Measurements from ENCODE around the gene IGFBP4.
"Not testable (repeated sequence)": the region's sequence is repeated elsewhere in the genome, so short reads cannot be mapped to it uniquely, and the experiment has no call there.

IGFBP4 gene
- 5.4 to 173 (median 45.9) reads per million in 17 experiments for total RNA-seq

DNA sequence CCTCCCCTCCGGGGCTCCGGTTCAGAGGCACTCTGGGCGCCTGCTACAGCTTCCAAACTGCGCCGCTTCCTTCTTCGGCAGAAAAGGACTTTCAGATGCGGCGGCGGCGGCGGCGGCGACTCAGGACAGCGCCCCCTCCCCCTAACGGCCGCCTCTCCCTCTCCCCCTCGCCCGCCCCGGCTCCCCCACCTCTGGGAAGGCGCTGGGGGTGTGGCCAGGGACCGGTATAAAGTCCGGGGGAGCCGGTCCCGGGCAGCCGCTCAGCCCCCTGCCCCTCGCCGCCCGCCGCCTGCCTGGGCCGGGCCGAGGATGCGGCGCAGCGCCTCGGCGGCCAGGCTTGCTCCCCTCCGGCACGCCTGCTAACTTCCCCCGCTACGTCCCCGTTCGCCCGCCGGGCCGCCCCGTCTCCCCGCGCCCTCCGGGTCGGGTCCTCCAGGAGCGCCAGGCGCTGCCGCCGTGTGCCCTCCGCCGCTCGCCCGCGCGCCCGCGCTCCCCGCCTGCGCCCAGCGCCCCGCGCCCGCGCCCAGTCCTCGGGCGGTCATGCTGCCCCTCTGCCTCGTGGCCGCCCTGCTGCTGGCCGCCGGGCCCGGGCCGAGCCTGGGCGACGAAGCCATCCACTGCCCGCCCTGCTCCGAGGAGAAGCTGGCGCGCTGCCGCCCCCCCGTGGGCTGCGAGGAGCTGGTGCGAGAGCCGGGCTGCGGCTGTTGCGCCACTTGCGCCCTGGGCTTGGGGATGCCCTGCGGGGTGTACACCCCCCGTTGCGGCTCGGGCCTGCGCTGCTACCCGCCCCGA is at the start of gene IGFBP4:
Gene IGFBP4, plus strand, starts transcription at position 255 of the 792 bp plus-strand sequence. Its CDS starts 286 bp downstream, at position 541.
- DNase-seq, result peak; percentile 79 to 93 (median 84)

DNA sequence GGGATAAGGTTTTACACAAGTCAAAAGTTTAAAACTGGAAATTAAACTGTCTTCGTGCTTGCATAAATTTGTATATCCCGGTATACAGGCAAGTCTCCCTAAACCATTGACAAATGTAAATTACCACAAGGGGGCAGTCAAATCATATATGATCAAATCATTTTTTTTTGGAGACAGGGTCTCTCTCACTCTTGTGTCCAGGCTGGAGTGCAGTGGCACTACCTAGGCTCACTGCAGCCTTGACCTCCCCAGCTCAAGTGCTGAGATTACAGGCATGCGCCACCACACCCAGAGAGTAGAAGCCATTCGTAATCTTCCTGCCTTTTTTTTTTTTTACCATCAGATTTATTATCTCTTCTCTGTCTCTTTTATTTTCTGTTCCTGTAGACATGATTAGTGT is 44.1 kb upstream of the IGFBP4 start:
- peak; percentile 41 to 78 (median 56) for DNase-seq

DNA sequence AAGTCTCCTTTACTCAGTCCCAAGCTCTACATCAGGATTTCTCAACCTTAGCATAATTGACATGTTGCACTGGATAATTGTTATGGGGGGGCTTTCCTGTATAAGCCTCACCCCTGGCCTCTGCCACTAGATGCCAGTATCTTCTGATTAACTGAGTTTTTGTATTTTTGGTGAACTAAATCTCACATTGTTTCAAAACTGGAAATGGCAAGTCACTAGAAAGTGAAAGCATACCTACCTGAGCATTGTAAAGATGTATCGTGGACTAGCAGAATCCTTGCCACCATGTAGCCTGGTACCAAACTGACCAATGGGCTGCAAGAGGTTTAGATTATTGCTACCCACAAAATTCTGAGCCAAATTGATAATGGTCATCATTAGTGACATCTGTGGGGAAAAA is 40.6 kb upstream of the IGFBP4 start:
- no peak for DNase-seq

DNA sequence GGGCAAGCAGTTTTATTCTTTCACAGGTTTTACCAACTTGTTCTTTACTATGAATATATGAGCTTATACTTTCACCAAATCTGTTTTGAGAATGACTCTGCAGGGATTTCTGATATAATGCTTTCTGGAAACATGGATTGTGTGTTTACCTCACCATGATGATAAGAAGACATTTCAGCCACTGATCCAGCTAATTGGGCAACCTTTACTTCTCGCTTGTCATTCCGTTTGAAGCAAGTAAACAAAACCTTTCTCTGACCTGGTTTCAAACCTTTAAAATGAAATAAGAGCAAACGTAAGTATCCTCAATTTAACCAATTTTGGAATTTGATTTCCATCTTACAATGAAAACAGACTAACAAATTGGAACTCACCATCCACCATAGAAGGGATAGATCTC is 39.2 kb upstream of the IGFBP4 start:
- DNase-seq, result no peak

DNA sequence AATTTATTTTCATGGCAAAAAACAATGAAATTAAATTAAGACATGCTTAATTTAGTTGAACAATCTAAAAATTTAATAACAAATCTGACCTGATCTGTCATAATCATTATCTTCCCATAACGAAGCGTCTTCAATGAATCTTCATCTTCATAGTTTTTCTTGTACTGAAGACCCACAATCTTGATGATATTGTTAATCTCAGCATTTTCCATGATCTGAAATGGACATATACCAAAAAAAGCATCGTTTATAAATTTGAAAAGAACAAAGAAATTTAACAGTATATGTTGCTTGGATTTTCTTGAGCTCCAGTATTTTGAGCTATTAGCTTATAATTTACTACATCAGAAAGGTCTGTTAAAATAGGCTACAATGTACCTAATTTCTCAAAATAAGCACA is 35.8 kb upstream of the IGFBP4 start:
- DNase-seq, result no peak

DNA sequence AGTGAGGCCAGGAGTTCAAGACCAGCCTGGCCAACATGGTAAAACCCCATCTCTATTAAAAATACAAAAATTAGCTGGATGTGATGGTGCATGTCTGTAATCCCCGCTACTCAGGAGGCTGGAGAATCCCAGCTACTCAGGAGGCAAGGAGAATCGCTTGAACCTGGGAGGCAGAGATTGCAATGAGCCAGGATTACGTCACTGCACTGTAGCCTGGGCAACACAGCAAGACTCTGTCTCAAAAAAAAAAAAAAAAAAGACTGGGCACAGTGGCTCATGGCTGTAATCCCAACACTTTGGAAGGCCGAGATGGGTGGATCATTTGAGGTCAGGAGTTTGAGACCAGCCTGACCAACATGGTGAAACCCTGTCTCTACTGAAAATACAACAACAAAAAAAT is 33.7 kb upstream of the IGFBP4 start:
- not testable (repeated sequence) for DNase-seq

DNA sequence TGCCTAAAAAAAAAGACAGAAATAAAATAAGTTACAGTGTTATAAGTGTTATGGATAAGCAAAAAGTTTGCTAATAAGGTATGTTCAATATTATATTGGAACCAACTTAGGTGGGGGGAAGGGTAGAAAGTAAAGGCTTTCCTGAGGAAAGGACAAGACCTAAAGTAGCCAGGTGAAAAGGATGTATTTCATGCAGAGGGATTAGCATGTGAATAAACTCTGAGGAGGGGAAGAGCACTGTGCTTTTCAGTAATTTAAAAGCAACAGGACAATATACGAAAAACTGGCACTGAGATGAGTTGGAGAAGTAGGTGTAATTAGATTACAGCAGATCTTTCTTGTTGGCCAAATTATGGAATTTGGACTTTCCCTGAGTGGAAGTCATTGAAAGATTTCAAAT is 33.2 kb upstream of the IGFBP4 start:
- DNase-seq, result no peak

DNA sequence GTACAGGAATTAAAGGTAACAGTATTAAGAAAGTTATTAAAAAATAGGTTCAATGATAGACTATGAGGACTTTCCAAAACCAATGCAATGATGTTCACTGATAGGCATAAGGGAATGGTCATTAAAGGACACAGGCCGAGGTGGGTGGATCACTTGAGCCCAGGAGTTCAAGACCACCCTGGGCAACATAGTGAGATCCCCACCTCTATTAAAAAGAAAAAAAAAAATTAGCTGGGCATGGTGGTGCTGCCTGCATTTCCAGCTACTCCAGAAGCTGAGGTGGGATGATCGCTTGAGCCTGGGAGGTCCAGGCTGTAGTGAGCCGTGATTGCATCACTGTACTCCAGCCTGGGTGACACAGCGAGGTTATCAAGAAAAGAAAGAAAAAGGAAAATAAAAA is 31.4 kb upstream of the IGFBP4 start:
- DNase-seq, result no peak

DNA sequence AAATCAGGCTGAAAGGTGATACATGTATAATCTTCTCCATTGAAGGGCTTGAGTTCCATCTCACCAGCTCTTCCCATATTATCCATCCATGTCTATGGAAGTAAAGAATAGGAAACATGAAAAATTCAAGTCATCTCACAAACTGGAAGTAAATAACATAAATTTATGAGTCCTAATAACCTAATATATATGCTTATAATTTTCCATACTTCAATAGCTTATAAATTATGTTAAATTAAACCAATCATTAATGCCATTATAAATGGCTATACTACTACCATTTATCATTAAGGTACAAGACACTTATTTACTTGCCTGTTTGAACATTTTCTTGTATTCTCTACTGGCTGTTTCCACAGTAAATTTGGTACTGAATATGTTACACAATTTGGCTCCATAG is 30.4 kb upstream of the IGFBP4 start:
- DNase-seq, result no peak

DNA sequence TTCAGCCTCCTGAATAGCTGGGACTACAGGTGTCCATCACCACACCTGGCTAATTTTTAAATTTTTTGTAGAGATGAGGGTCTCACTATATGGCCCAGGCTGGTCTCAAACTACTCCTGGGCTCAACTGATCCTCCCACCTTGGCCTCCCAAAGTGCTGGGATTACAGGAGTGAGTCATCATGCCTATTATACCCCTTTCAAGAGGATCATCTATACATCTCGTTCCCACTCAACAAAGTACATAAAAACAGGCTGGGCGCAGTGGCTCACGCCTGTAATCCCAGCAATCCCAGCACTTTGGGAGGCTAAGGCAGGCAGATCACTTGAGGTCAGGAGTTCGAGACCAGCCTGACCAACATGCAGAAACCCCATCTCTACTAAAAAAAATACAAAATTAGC is 28.9 kb upstream of the IGFBP4 start:
- DNase-seq, result not testable (repeated sequence)

DNA sequence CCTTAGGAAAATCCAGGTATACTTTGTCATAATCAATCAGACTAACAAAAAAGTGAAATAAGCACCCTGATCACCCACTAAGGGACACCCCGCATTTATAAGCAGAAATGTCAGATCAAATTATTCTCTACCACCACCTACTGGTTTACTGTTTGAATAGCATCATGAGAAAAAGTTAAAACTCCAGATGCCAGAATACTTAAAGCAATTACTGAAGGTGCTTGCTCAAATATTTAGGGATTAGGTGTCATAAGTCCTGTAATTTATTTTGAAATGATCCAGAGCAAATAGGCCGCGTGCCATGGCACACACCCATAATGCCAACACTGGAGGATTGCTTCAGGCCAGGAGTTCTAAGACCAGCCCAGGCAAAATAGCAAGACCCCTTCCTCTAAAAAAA is 27.9 kb upstream of the IGFBP4 start:
- DNase-seq, result peak in 3 of 4 experiments; percentile 13 to 68 (median 65)

DNA sequence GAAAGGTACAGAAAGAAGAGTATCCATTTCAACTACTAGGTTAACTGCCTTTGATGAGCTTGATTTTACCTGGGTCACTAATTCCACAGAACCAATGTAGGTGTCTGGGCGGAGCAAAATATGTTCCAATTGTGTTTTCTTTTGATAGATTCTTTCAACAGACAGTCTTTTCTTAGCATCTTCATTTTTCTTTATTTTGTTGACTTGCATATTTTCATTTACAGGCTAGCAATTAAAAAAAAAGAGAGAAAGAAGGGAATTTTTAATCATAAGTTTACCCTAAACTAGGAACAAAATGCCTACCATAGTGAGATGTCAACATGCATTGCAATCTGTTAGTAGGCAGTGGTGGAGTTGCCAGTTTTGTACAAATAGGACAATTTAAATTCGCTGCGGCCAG is 26.6 kb upstream of the IGFBP4 start:
- no peak for DNase-seq

DNA sequence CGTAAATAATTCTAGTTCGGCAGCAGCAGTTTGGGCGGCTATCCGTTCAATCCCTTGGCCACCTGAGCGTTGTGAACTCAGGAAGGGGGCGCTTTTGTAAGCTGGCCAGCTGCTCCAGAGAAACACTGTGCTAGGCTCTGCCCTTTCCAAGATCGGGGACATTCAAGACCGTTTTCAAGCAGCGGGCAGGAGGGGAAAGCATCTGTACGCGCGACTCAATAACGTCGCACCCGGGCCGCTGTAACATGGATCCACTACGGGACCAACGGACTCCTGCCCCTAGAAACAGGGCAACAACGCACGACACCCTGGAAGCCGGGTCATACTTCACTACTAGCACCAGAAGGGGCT is 26.0 kb upstream of the IGFBP4 start:
- peak in 1 of 4 experiments; percentile 18 for DNase-seq

DNA sequence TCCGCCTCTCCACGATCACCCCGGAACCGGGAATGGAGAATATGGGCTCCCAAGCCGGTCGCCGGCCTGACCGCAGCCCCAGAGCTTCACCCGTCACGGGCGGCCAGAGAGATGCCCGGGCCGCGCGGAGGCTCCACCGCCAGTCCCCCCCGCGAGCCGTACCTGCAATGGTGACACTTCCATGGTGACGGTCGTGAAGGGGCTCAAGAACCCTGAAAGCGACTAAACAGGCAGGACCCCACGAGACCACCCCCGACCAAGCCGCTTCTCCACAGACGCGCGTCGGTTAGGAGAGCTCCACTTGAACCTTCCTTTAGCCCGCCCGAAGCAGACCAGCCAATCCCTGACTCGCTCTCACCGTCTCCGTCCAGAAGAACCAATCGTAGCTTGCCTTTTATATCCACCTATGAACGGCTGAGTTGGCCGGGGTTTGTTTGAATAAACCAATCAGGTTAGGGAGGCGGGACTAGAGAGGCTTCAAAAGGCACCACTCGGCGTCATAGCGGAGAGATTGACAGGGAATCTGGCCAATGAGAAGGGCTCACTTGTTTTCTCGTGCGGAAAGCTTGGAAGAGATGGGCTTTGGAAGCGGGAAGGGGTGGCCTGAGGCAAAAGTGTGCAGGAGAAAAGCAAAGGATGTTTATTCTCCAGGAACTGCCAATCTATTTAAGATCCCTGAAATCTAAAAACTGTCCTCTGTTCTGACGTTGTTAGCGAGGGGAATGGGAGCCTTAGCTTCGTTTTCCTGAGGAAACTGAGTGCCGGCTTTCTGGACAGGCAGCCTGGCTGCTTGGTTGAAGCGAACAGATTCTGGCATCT is 25.4 kb upstream of the IGFBP4 start, which contains the start of gene TOP2A:
Gene TOP2A, minus strand, starts transcription at position 288 of the 819 bp plus-strand sequence. Its CDS starts 105 bp downstream, at position 183.
- peak; percentile 98 to 100 (median 100) for DNase-seq

DNA sequence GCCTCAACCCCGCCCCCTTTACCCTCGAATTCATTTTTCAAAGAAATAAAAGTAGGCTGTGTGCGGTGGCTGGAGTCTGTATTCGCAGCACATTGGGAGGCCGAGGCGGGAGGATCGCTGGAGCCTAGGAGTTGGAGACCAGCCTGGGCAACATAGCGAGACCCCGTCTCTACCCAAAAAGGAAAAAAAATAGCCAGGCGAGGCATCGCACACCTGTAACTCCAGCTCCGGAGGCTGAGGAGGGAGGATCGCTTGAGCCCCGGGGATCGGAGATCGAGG is 24.9 kb upstream of the IGFBP4 start:
- no peak for DNase-seq

DNA sequence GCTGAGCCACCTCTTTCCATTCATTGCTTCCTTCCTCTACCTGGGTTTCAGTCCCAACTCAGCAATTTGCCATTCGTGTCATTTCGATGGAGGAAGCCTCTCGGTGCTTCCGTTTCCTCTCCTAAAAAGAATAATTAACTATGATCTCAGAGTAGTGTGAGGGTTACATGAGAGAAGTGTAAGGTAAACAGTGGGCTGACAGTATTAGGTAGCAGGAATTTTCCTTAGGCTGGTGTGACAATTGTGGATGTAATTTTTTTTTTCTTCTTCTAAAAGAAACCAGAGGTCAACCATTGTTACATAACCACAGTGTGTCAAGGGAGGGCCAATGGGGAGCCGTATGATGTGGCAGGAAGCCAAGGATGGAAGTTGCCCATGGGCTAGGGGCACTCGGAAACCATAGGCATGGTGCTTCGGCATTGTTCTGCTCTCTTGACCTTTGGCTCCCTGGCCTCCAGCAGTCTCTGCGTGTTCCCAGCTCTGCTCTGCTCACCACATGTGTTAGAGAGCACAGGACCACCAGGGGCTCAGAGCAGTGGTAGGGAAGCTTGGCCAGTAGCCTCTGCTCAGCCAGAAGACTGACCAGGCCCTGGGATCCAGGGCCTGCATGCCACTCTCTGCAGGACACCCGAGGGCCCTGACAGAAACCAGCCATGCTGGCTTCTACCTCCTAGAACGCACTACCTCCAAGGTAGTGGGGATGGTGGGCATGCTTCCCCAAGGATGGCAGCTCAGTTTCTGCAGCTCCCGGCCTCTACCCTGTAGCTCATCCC is 23.5 kb upstream of the IGFBP4 start:
- DNase-seq, result peak; percentile 34 to 65 (median 56)

DNA sequence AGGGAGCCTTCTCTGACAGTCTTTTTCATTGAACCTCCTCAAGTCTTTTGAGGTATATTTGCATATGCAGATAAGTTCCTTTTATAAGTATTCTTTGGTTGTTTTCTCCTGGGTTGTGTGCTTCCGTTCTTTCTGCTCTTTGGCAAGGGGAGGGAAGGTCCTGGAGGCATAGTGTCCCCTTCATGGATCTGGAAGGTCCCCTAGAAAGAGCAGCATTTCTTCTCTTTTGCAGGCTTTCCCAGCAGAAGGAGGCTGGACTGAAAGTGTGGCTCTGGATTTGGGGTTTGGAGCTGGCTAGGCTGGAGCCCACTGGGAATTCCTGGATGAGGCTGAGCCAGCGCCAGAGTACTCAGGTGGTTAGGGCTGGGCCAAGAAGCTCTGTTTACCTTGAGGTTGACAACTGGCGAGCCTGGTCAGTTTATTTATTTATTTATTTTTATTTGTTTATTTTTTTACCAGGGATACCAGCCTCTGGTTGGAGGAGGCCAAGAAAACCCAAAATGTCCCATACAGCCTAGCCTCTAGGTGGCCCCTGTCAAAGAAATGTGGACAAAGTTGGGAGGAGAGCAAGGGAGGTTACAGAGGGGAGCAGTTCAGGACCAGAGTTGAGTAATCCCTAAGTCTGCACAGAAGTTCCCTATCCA is 20.1 kb upstream of the IGFBP4 start:
- peak in 3 of 4 experiments; percentile 22 to 30 (median 27) for DNase-seq

DNA sequence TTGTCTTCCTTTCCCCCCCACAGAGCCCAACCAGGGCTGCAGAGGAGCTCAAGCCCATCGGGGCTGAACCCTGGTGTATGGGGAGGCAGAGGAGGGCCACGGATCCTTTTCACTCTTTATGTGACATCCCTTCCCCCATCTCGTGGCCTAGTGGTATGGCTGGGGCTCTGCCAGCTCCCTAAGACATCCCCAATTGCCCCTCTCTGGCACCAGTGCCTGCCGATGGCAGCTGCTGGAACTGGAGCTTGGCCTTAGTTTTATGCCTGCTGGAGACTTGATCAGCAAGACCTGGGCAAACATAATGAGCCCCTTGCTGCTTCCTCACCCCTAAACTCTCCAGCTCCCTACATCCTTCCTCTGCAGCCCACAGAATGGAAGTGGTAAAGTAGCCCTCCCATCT is 17.5 kb upstream of the IGFBP4 start:
- DNase-seq, result no peak

DNA sequence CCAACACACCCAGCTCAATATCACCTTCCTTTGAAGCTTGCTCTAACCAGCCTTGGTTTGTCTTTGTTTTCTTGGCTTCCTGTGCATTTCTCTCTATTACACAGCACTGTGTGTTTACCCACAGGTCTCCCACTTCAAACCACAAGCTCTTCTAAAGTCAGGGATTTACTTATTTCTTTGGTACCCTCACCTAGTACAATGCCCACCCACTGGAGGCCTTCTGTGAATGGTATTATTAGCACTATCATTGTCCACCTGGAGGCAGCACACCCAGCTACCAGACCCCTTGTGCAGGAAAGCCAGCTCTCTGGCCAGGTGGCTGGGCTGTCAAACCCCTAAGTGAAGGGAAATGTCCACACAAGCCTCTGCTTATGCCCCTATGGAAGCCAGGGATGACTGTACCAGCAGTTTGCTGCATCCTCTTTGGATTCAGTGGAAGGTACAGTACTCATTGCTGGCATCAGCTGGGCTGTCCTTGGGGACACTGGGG is 16.2 kb upstream of the IGFBP4 start:
- DNase-seq, result no peak

DNA sequence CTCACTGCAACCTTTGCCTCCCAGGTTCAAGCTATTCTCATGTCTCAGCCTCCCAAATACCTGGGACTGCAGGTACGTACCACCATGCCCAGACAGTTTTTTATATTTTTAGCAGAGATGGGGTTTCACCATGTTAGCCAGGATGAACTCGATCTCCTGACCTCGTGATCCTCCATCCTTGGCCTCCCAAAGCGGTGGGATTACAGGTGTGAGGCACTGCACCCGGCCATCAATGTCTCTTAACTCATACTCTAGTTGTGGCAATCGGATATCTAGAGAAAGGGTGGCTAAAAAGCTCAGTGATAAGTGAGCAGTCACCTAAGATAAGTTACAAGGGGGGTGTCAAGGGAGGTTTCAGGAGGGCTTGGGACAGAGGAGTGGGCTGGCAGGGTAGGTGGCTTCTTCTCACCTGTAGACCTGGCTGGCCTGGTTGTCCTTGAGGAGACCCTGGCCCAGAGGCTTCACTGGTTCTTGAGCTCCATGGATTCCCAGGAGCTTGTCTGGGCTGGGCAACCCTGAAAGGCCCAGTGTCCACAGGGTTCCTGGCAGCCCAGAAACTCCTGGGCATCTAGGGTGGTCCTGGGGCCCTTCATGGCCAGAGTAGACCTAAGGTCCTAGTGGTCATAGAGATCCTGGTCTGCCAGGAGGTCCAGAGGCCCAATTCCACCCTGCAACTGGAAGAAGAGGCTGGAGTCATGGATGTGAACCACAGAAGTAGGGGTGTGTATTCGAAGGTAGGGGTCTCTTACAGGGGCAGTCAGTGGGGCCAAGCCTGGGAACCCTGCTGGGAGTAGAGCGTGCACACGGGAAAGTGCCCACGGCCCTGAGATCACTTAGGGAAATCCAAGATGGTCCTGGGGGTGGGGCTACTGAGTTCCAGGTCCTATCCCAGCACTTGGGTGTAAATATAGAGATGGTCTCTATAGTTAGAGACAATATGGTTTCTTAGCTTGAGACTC is 12.7 kb upstream of the IGFBP4 start:
- no peak for DNase-seq

DNA sequence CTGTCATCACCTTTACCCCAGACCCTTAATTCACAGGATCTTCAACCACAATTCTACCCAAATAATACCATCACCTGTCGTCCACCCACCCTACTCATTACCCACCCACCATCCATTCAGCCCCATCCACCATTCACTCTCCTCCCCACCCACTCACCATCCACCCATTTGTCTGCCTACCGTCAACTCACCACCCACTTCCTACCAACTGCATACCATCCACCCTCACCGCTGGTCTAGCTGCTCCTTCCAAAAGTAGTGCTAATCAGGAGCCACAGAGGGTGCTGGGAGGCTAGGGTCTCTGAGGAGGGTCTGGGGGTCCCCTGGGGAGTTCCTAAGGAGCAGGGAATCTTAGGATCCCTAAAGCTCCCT is 12.0 kb upstream of the IGFBP4 start:
- no peak for DNase-seq

Measured in suppressor macrophage (primary cell).